ACC112 (cell line): ENCODE data around the gene INPP5A.
"Not testable (repeated sequence)": the region's sequence is repeated elsewhere in the genome, so short reads cannot be mapped to it uniquely, and the experiment has no call there.

ENCODE experiments used
- H2AFZ ChIP-seq: fragments of 200-600 bp; sonication (generic); one replicate; pipeline ENCODE4 v1.6.0; 2017; ENCODE audit warnings: antibody characterized with exemption, low read length; ENCODE audit not compliant: unreplicated experiment
- H3K27ac ChIP-seq: fragments of 200-600 bp; sonication (generic); 2 replicates; pipeline ENCODE4 v1.5.1; 2014; ENCODE audit warnings: low read depth, mild to moderate bottlenecking, antibody characterized with exemption, low read length, moderate library complexity
- H3K27me3 ChIP-seq: fragments of 200-600 bp; sonication (generic); 2 replicates; pipeline ENCODE4 v1.6.1; 2014; ENCODE audit warnings: mild to moderate bottlenecking, antibody characterized with exemption, low read length, moderate library complexity, mixed read lengths; ENCODE audit not compliant: insufficient read depth
- H3K36me3 ChIP-seq: fragments of 200-600 bp; sonication (generic); 2 replicates; pipeline ENCODE4 v1.6.1; 2016; ENCODE audit warnings: mild to moderate bottlenecking, antibody characterized with exemption, low read length, moderate library complexity, mixed read lengths; ENCODE audit not compliant: insufficient read depth
- H3K4me1 ChIP-seq: fragments of 200-600 bp; sonication (generic); one replicate; pipeline ENCODE4 v1.6.1; 2016; ENCODE audit warnings: low read length, mixed read lengths; ENCODE audit not compliant: insufficient read depth, unreplicated experiment, control insufficient read depth
- H3K4me3 ChIP-seq: fragments of 200-600 bp; sonication (generic); 2 replicates; pipeline ENCODE4 v1.5.1; 2014; ENCODE audit warnings: mild to moderate bottlenecking, low read depth, low read length
- H3K79me2 ChIP-seq: fragments of 200-600 bp; sonication (generic); one replicate; pipeline ENCODE4 v1.6.0; 2016; ENCODE audit warnings: low read length; ENCODE audit not compliant: control insufficient read depth, unreplicated experiment, insufficient read depth

Gene INPP5A

GRCh38 chr10:132599023-132599618 lies 61.5 kb downstream of the INPP5A start:
- not testable (repeated sequence) for H3K4me3 ChIP-seq, H3K36me3 ChIP-seq, H3K27me3 ChIP-seq, H3K27ac ChIP-seq, H2AFZ ChIP-seq, H3K4me1 ChIP-seq
- H3K79me2 ChIP-seq = peaks cover 18% of the 10 kb centered on the region

GRCh38 chr10:132599732-132600131 lies 62.1 kb downstream of the INPP5A start:
- Histone ChIP-seq H3K36me3 (no peaks in the 10 kb centered on the region), H3K4me3 (no peak overlapping the region), H3K4me1 (no peaks in the 10 kb centered on the region), H2AFZ (no peak overlapping the region), H3K27me3 (no peaks in the 10 kb centered on the region), H3K27ac (no peak overlapping the region), H3K79me2 (peaks cover 17% of the 10 kb centered on the region)

GRCh38 chr10:132600416-132600815 lies 62.8 kb downstream of the INPP5A start:
- Histone ChIP-seq H3K4me1 (no peaks in the 10 kb centered on the region), H3K79me2 (peaks cover 10% of the 10 kb centered on the region), H3K36me3 (no peaks in the 10 kb centered on the region), H3K4me3 (no peak overlapping the region), H2AFZ (no peak overlapping the region), H3K27me3 (no peaks in the 10 kb centered on the region), H3K27ac (no peak overlapping the region)

- Histone ChIP-seq H3K36me3 (no peaks in the 10 kb centered on the region), H2AFZ (no peak overlapping the region)
These were observed 64.0 kb downstream of the INPP5A start for GRCh38 chr10:132601567-132601966.

GRCh38 chr10:132602614-132603013 lies 65.0 kb downstream of the INPP5A start:
- no peak overlapping the region for H3K27ac ChIP-seq
- no peaks in the 10 kb centered on the region for H3K36me3 ChIP-seq
- peaks cover 4% of the 10 kb centered on the region for H3K79me2 ChIP-seq
- no peaks in the 10 kb centered on the region for H3K4me1 ChIP-seq
- H2AFZ ChIP-seq = no peak overlapping the region
- H3K4me3 ChIP-seq = no peak overlapping the region
- H3K27me3 ChIP-seq = no peaks in the 10 kb centered on the region

More at GRCh38 chr10:132601567-132601966, 64.0 kb downstream of the INPP5A start:
- H3K4me1 ChIP-seq = no peaks in the 10 kb centered on the region
- no peak overlapping the region for H3K4me3 ChIP-seq
- peaks cover 6% of the 10 kb centered on the region for H3K79me2 ChIP-seq
- H3K27ac ChIP-seq = no peak overlapping the region
- H3K27me3 ChIP-seq = no peaks in the 10 kb centered on the region

GRCh38 chr10:132603851-132604533 lies 66.4 kb downstream of the INPP5A start:
- Histone ChIP-seq H3K27ac (no peak overlapping the region), H3K36me3 (no peaks in the 10 kb centered on the region), H3K4me1 (no peaks in the 10 kb centered on the region), H3K4me3 (no peak overlapping the region), H2AFZ (no peak overlapping the region), H3K79me2 (no peaks in the 10 kb centered on the region), H3K27me3 (no peaks in the 10 kb centered on the region)

GRCh38 chr10:132604686-132605085 lies 67.1 kb downstream of the INPP5A start:
- Histone ChIP-seq H3K4me1 (no peaks in the 10 kb centered on the region), H3K36me3 (no peaks in the 10 kb centered on the region), H3K27me3 (no peaks in the 10 kb centered on the region), H3K27ac (no peak overlapping the region), H3K4me3 (no peak overlapping the region), H2AFZ (no peak overlapping the region), H3K79me2 (no peaks in the 10 kb centered on the region)

- H3K4me1 ChIP-seq = no peaks in the 10 kb centered on the region
- H3K4me3 ChIP-seq = no peak overlapping the region
- no peak overlapping the region for H3K27ac ChIP-seq
- H3K27me3 ChIP-seq = no peaks in the 10 kb centered on the region
- no peaks in the 10 kb centered on the region for H3K36me3 ChIP-seq
- H2AFZ ChIP-seq = no peak overlapping the region
- no peaks in the 10 kb centered on the region for H3K79me2 ChIP-seq
These were observed 67.8 kb downstream of the INPP5A start for GRCh38 chr10:132605390-132605789.

GRCh38 chr10:132606031-132606491 lies 68.5 kb downstream of the INPP5A start:
- Histone ChIP-seq H2AFZ (no peak overlapping the region), H3K27ac (no peak overlapping the region), H3K79me2 (no peaks in the 10 kb centered on the region), H3K36me3 (no peaks in the 10 kb centered on the region), H3K27me3 (no peaks in the 10 kb centered on the region), H3K4me1 (no peaks in the 10 kb centered on the region), H3K4me3 (no peak overlapping the region)

GRCh38 chr10:132606536-132607316 lies 69.1 kb downstream of the INPP5A start:
- no peaks in the 10 kb centered on the region for H3K36me3 ChIP-seq
- H3K4me1 ChIP-seq = no peaks in the 10 kb centered on the region
- H3K4me3 ChIP-seq = no peak overlapping the region
- no peak overlapping the region for H2AFZ ChIP-seq
- H3K79me2 ChIP-seq = no peaks in the 10 kb centered on the region
- no peaks in the 10 kb centered on the region for H3K27me3 ChIP-seq
- no peak overlapping the region for H3K27ac ChIP-seq
